Measurements from ENCODE around the gene SNRPN.
"Not testable (repeated sequence)": the region's sequence is repeated elsewhere in the genome, so short reads cannot be mapped to it uniquely, and the experiment has no call there.

DNA sequence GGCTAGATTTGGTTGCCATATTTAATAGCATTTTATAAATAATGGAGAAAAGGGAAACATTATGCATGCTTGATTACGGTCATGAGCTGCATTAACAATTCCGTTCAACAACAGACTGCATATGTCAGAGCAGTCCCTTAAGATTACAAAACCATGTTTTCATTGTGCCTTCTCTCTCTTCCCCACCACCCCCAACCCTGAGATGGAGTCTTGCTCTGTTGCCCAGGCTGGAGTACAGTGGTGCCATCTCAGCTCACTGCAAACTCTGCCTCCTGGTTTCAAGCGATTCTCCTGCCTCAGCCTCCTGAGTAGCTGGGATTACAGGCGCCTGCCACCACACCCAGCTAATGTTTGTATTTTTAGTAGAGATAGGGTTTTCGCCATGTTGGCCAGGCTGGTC is 17.9 kb downstream of the SNRPN start:
- TF ChIP-seq, protein P1, sequence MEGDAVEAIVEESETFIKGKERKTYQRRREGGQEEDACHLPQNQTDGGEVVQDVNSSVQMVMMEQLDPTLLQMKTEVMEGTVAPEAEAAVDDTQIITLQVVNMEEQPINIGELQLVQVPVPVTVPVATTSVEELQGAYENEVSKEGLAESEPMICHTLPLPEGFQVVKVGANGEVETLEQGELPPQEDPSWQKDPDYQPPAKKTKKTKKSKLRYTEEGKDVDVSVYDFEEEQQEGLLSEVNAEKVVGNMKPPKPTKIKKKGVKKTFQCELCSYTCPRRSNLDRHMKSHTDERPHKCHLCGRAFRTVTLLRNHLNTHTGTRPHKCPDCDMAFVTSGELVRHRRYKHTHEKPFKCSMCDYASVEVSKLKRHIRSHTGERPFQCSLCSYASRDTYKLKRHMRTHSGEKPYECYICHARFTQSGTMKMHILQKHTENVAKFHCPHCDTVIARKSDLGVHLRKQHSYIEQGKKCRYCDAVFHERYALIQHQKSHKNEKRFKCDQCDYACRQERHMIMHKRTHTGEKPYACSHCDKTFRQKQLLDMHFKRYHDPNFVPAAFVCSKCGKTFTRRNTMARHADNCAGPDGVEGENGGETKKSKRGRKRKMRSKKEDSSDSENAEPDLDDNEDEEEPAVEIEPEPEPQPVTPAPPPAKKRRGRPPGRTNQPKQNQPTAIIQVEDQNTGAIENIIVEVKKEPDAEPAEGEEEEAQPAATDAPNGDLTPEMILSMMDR (IDR thresholded peaks at IDR 0.05; ENCODE audit: low read depth, low read length) = not testable (repeated sequence)
- TF ChIP-seq POLR2A (IDR thresholded peaks at IDR 0.05; ENCODE audit: extremely low read depth, insufficient read length); MYC (IDR thresholded peaks at IDR 0.05; ENCODE audit: low read depth, low read length): not testable (repeated sequence)
- TF ChIP-seq, protein P2, sequence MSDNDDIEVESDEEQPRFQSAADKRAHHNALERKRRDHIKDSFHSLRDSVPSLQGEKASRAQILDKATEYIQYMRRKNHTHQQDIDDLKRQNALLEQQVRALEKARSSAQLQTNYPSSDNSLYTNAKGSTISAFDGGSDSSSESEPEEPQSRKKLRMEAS (IDR thresholded peaks at IDR 0.05; ENCODE audit: low read depth, low read length) = not testable (repeated sequence)

All from NB4 (cell line).